HG02852 (cell line): ENCODE results near the gene MMP19.
"Not testable (repeated sequence)": the region's sequence is repeated elsewhere in the genome, so short reads cannot be mapped to it uniquely, and the experiment has no call there.

Experiments used
- ATAC-seq: cut with Tn5 transposase; IDR thresholded peaks from one replicate; pipeline ENCODE4 v1.9.1; 2021; ENCODE audit warnings: mild to moderate bottlenecking, moderate library complexity; ENCODE audit not compliant: unreplicated experiment

The MMP19 gene

GRCh38 chr12:55845361-55845760 is 2.6 kb upstream of the MMP19 start:
- no peak for ATAC-seq

DNA sequence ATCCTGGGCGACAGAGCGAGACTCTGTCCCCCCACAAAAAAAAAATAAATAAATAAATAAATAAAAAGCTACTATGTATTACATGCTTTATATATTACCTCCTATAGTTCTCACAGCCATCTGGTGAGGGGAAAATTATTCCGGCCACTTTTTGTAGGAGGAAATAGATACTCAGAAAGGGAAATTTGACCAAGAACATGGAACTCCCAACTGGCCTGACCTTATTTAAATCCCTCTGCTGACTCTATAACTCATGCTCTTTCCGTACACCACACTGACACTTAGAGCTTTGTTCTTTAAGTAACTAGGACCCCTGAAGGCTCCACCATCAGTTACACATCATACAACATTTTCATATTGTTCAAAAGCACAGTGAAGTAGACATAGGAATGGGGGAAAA is 2.2 kb upstream of the MMP19 start:
- no peak for ATAC-seq

DNA sequence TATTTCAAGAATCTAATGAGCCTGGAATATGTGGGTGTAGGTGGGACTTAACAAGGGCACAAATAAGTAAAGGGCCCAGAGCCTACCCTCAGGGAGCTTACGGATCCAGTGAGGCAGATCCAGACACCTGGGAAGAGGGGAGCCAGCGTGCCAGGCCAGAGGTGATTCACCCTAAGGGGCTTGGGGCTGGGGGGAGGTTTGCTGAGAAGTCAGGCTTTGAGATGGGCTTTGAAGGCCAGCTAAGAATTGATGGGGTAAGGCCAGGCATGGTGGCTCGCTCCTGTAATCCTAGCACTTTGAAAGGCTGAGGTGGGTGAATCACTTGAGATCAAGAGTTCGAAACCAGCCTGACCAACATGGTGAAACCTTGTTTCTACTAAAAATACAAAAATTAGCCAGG is 695 bp upstream of the MMP19 start:
- ATAC-seq = no peak

GRCh38 chr12:55840581-55841351 is 2.0 kb downstream of the MMP19 start:
- ATAC-seq = no peak

GRCh38 chr12:55839345-55840140 is 3.2 kb downstream of the MMP19 start:
- no peak for ATAC-seq

DNA sequence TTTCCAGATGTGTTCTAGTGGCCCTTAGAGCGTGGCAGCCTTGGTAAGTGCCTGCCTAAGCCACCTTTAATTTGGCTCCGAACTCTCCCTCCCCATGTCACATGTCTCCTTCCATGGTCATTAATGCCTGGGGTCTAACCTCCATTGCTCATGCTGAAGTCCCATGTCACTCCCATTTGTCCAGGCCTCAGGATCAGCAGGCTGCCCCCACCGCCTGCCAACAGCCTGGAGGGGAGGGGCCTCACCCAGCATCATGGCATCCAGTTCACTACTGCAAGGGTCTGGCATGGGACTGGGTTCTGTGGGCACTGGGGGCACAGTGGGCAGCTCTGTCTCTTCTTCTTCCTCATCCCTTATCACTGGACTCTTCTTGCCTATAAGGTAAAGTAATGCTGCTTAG is 4.4 kb downstream of the MMP19 start:
- no peak for ATAC-seq

DNA sequence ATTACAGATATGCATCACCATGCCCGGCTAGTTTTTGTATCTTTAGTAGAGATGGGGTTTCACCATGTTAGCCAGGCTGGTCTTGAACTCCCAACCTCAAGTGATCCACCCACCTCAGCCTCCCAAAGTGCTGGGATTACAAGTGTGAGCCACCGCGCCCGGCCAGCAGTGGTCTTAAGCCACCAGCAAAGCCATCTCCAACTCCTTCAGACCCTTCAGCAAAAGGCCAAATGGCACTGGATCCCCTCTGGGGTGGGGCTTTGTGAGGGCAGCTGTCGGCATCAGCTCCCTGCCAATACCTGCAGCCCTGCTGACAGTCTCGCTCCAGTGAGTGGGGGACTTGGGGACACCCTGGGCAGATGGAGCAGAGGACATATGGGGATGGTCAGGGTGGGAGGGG is 8.3 kb downstream of the MMP19 start:
- not testable (repeated sequence) for ATAC-seq

GRCh38 chr12:55833056-55833455 is 9.7 kb downstream of the MMP19 start:
- no peak for ATAC-seq

GRCh38 chr12:55831447-55831815 is 11.3 kb downstream of the MMP19 start:
- ATAC-seq = no peak

DNA sequence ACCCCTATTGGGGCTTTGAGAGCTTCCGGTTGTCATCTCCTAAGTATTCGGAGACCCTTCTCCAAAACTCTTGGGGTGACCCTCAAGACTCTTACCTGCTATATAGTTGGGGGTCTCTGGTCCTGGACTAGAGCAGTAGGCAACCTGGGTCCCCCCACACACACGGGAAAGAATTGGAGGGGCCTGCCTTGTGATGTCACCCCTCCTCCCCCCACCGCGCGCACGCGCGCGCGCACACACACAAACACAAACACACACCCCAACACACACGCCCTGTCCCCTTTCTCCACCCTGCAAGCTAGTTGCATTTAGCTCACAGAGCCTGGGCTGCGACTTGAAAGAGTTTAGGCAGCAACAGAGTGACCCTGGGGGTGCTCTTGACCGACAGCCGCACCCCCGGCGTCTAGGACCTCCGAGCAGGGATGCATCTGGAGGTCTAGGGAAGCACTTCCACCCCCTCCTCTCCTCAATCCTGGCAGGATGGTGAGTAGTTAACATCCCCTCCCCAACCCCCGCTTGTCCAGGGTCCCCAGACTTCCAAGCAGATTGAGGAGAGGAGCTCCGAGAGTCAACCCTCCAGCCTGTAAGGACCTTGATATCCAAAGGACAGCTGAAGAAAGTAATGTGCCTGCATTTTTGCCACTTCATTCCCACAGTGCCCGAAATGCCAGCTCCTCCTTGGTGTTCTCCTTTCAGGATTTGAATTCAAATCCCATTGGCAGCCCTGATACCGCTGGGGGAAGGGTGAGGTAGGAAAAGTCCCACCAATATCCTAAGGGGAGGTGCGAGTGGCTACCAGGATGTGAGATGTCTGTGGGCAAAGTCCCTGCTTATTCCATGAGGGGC is 11.9 kb downstream of the MMP19 start:
- no peak for ATAC-seq

DNA sequence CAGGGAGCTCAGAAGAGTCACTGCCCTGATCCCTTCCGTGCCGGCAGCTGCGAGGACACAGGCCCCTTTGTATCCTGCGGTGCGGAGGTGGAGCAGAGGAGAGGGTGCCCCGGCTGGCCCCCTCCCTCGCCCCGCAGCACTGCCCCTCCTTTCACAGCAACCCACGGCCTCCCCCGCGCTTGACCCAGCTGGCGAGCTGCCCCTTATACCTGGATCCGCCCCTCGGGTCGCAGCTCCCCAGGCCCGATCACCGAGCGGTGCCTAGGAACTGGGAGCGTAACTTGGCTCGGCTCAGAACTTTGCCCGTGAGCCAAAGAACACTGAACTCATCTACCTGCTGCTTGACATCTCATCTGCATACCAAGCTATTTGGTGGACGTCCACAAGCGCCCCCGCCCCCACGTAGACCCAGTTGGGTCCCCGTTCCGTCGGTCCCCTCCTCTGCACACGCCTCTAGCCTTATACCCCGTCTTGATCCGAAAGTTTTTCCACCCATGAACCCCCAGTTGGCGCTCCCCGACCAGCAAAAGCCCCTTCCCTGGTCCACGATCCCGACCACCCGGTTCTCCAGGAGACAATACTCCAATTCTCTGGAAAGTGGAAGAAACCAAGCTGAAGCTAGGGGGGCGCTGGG is 12.7 kb downstream of the MMP19 start:
- ATAC-seq = peak; percentile 15

DNA sequence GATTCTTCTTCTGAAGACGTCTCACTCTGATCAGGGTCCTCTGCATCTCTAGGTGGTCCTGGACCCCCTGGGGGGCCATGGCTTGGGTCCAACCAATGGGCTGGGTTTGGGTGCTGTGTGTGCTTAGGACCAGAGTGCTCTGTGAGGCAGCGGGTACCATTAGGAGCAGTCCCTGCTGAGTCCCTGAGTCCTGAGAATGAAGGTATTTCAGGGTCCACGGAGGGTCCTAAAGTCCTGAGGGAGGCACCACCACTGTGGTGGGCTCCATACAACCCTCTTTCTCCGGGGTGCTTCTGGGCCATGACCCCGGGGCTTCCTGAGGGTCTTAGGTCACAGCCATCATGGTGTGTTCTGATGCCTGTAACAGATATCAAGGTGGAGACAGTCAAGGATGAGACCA is 14.4 kb downstream of the MMP19 start:
- no peak for ATAC-seq

DNA sequence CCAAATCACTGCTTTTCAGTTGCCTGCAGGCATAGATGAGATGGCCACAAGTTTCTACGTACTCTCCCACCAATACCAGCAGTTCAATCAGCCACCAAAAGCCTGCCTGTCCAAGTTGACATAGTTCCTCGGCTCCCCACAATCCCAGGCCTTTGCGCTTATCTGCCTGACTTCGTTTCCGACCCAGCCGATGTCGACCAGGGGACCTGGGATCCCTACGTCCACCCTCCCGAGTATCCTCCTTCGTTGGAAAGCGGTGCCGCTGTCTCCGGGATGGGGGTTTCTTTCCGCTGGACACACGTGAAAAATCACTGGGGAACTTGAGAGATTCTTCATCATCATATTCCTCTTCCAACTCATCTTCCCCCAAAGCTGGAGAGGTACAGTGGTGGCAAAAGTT is 14.9 kb downstream of the MMP19 start:
- no peak for ATAC-seq

DNA sequence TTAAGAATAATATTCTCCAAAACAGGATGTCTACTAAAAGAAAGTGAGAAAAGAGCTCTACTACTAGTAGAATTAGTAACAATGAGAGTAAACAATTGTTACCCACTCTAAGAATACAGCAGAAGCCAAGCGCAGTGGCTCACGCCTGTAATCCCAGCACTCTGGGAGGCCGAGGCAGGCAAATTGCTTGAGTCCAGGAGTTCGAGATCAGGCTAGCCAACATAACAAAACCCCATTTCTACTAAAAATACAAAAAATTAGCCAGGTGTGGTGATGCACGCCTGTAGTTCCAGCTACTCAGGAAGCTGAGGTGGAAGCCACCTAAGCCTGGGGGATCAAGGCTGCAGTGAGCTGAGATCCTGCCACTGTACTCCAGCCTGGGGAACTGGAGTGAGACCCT is 18.0 kb downstream of the MMP19 start:
- ATAC-seq = no peak

DNA sequence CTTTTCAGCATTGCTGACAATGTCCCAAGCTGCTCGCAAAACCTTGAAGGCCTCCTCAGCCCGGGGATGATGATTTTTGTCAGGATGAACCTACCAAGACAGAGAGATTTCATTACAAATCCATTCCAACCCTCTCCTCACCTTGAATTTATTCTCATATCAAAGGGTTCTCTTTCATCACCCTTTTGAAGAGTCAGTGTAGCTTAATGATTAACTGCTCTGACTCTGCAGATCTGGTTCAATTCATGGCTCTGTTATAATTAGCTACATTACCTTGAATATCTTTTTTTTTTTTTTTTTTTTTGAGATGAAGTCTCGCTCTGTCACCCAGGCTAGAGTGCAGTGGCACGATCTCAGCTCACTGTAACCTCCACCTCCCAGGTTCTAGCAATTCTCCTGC is 19.3 kb downstream of the MMP19 start:
- no peak for ATAC-seq

- ATAC-seq = no peak
These were observed 20.5 kb downstream of the MMP19 start for GRCh38 chr12:55822228-55822627.

DNA sequence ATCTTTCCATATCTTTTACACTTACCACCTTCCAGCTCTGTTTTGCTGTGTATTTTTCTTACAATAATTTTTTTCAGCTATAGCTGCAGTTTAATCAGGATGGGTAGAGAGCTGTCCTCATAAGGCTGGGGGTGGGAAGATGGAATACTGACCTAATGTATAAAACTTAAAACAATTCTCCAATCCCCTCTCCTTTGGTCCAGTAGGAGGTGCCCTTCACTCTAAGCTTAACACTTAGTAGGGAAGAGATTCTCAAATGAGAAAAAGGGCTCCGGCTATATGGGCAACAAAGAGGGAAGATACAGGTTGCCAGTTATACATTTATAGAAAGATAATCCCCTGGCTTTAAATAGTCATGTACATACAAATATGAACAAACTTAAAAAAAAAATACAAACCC is 22.1 kb downstream of the MMP19 start:
- ATAC-seq = no peak

DNA sequence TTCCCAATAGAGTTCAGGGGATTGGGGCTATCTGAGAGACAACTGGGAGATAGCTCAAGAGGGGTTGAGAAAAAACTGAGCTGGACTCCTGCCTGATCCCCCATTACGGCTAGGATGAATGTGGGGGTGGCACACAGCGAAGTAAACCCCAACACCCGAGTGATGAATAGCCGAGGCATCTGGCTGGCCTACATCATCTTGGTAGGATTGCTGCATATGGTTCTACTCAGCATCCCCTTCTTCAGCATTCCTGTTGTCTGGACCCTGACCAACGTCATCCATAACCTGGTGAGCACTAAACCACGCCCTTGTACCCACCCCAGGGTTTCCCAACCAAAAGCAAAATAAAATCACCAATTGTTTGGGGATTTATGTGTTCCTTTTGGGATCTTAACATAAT is 23.9 kb downstream of the MMP19 start:
- ATAC-seq = no peak

- peak; percentile 26 for ATAC-seq
These were observed 24.5 kb downstream of the MMP19 start for GRCh38 chr12:55818140-55818728.

- peak; percentile 97 for ATAC-seq
These were observed 25.2 kb downstream of the MMP19 start, which contains the start of the genes ORMDL2 and SARNP for GRCh38 chr12:55817345-55818139. ORMDL2 (plus strand) TSS chr12:55818041; CDS start chr12:55819000, 959 bp downstream. SARNP (minus strand) TSS chr12:55817724; CDS start chr12:55817701, 23 bp downstream.
